ENCODE data around the gene GLIPR1L1.

Gene GLIPR1L1

GRCh38 chr12:75419841-75420240, 85.4 kb downstream of the GLIPR1L1 start:
- TF ChIP-seq, protein P1, sequence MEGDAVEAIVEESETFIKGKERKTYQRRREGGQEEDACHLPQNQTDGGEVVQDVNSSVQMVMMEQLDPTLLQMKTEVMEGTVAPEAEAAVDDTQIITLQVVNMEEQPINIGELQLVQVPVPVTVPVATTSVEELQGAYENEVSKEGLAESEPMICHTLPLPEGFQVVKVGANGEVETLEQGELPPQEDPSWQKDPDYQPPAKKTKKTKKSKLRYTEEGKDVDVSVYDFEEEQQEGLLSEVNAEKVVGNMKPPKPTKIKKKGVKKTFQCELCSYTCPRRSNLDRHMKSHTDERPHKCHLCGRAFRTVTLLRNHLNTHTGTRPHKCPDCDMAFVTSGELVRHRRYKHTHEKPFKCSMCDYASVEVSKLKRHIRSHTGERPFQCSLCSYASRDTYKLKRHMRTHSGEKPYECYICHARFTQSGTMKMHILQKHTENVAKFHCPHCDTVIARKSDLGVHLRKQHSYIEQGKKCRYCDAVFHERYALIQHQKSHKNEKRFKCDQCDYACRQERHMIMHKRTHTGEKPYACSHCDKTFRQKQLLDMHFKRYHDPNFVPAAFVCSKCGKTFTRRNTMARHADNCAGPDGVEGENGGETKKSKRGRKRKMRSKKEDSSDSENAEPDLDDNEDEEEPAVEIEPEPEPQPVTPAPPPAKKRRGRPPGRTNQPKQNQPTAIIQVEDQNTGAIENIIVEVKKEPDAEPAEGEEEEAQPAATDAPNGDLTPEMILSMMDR (IDR thresholded peaks at IDR 0.05; ENCODE audit: low read depth, low read length, missing control alignments), result no peak
- no peak overlapping the region for H3K4me3 ChIP-seq (ENCODE audit: low read depth, low read length)
- DNase-seq (ENCODE audit: low read depth), result no peak
- in situ Hi-C loops (cut with HindIII; ENCODE audit: low sequenced_read_pairs), result no loop called here
